ENCODE measurements around the gene CEP162. TPM values are rescaled to one million over a fixed set of nuclear protein-coding genes. Genes with fewer than 3 reads are reported as not detected.

CEP162 gene
- total and polyA plus RNA-seq, 2 of the 8 experiments (the other 6 are each of a cell fraction or from before 2014, with no cell fraction given) = 1.3 to 10.6 TPM

DNA sequence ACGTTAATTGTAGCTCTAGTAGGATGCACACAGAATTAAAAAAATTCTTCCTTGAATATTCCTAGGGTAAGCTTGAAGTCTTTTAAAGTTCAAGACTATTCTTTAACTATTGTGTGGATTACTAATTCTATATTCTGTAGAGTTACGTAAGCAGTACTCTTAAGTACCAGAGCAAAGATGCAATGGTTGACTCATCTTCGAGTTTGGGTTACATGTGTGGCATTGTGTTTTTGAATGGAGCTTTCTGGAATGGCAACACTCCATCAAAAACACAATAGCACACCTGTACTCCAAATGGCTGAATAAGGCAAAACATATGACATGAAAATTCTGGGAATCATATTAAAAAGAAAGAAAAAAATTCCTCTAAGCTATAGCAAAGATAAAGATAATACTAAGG, 33.5 kb upstream of the CEP162 start:
- Histone ChIP-seq H4K5ac (ENCODE audit: insufficient read length, low read depth, low read length) (no peak overlapping the region), H2BK5ac (ENCODE audit: low read depth, low read length) (no peak overlapping the region), H3K4ac (replicated peaks; ENCODE audit: insufficient read length, low read depth, low read length) (no peak overlapping the region), H2AFZ (ENCODE audit: low read length) (no peak overlapping the region), H4K20me1 (replicated peaks in 1 of 2; ENCODE audit: control insufficient read depth in 1 of 2, insufficient read depth in 2 of 2, low read length in 2 of 2) (no peaks in the 10 kb centered on the region), H3K4me2 (ENCODE audit: insufficient read depth in 1 of 2, low read depth in 2 of 2, low read length in 2 of 2) (no peak overlapping the region), H3K18ac (ENCODE audit: extremely low read depth, low read length) (no peak overlapping the region), H3K4me1 (replicated peaks in 1 of 4; ENCODE audit: control insufficient read depth in 3 of 4, insufficient read depth in 4 of 4, low read length in 3 of 4) (peaks cover 0 to 4% (median 0%) of the 10 kb centered on the region in 4 experiments; a peak in 1 of 7 replicates), H3K4me3 (ENCODE audit: extremely low read depth in 1 of 4, insufficient read depth in 2 of 4, low read depth in 3 of 4, low read length in 4 of 4) (no peak overlapping the region), H3K9ac (replicated peaks in 1 of 4; ENCODE audit: extremely low read depth in 1 of 4, low read depth in 3 of 4, low read length in 3 of 4) (no peak overlapping the region), H3K56ac (replicated peaks; ENCODE audit: insufficient read length, low read depth, low read length) (no peak overlapping the region), H3K27me3 (replicated peaks in 1 of 4; ENCODE audit: control insufficient read depth in 3 of 4, extremely low read depth in 1 of 4, insufficient read depth in 3 of 4, low read length in 3 of 4) (no peaks in the 10 kb centered on the region), H2BK15ac (ENCODE audit: low read length) (no peak overlapping the region), H3K14ac (ENCODE audit: insufficient read length) (no peak overlapping the region), H2AK5ac (ENCODE audit: low read depth, low read length) (no peak overlapping the region), H3K79me2 (ENCODE audit: control insufficient read depth in 1 of 2, insufficient read depth in 2 of 2, low read length in 2 of 2) (no peaks in the 10 kb centered on the region), H2BK20ac (ENCODE audit: low read length) (no peak overlapping the region), H4K91ac (replicated peaks; ENCODE audit: insufficient read length, low read length) (no peak overlapping the region), H3K9me3 (ENCODE audit: insufficient read depth in 2 of 2, low read depth in 1 of 2, low read length in 1 of 2) (no peaks in the 10 kb centered on the region), H3K36me3 (ENCODE audit: control insufficient read depth in 2 of 4, insufficient read depth in 4 of 4, low read length in 3 of 4) (no peaks in the 10 kb centered on the region), H3K23ac (ENCODE audit: insufficient read length) (no peak overlapping the region), H2BK12ac (ENCODE audit: low read depth, low read length) (no peak overlapping the region), H2BK120ac (replicated peaks; ENCODE audit: low read depth, low read length) (no peak overlapping the region), H3K27ac (ENCODE audit: low read depth, low read length) (no peak overlapping the region), H3K23me2 (ENCODE audit: low read depth, low read length) (no peaks in the 10 kb centered on the region), H3K79me1 (ENCODE audit: low read depth, low read length) (no peaks in the 10 kb centered on the region), H4K8ac (ENCODE audit: extremely low read depth, insufficient read depth, low read length) (no peak overlapping the region)
- ChIA-PET POLR2A (ENCODE audit: partially characterized antibody) (no interaction called here), CTCF (ENCODE audit: partially characterized antibody) (no interaction called here)
- FAIRE-seq (no peak), DNase-seq (ENCODE audit: low read depth in 1 of 2, low spot score in 2 of 2) (no peak)
- TF ChIP-seq RNF2 (IDR thresholded peaks at IDR 0.05; ENCODE audit: borderline replicate concordance, low read depth, low read length, missing control alignments, poor library complexity, severe bottlenecking) (no peak), RBBP5 (IDR thresholded peaks at IDR 0.05; ENCODE audit: borderline replicate concordance, low read depth, low read length) (no peak), NANOG (IDR thresholded peaks at IDR 0.05; ENCODE audit: insufficient read depth, low read depth, low read length, poor library complexity, severe bottlenecking) (no peak), CEBPB (IDR thresholded peaks at IDR 0.05; ENCODE audit: low read depth, low read length) (no peak)
- TF ChIP-seq, protein P1, sequence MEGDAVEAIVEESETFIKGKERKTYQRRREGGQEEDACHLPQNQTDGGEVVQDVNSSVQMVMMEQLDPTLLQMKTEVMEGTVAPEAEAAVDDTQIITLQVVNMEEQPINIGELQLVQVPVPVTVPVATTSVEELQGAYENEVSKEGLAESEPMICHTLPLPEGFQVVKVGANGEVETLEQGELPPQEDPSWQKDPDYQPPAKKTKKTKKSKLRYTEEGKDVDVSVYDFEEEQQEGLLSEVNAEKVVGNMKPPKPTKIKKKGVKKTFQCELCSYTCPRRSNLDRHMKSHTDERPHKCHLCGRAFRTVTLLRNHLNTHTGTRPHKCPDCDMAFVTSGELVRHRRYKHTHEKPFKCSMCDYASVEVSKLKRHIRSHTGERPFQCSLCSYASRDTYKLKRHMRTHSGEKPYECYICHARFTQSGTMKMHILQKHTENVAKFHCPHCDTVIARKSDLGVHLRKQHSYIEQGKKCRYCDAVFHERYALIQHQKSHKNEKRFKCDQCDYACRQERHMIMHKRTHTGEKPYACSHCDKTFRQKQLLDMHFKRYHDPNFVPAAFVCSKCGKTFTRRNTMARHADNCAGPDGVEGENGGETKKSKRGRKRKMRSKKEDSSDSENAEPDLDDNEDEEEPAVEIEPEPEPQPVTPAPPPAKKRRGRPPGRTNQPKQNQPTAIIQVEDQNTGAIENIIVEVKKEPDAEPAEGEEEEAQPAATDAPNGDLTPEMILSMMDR (IDR thresholded peaks at IDR 0.05; ENCODE audit: control extremely low read depth in 1 of 3, insufficient read depth in 1 of 3, low read depth in 1 of 3, low read length in 3 of 3) = no peak
- WGBS, 2 experiments (ENCODE audit: extremely low coverage in 1 of 2, insufficient coverage in 1 of 2, insufficient read length in 1 of 2, insufficient replicate concordance in 2 of 2, low coverage in 1 of 2, low lambda C conversion rate in 2 of 2, missing lambda C conversion rate in 1 of 2) = 86% methylated on average over 3 of the region's 3 CpGs; no CpG with 5 or more reads in 1 of the 2 experiments

Data from H1 (cell line).